OCI-LY7 (cell line): ENCODE measurements around the gene OR4F6. TPM values are rescaled to one million over a fixed set of nuclear protein-coding genes. Genes with fewer than 3 reads are reported as not detected.

Source experiments
- BruUV-seq: library from RNA; stranded (reverse); fragments of 400-500 nt; replicated peaks from 2 replicates; lab custom pipeline; 2021; lab: Mats Ljungman, UMichigan
- CTCF ChIA-PET: fragments of 300-600 bp; sonication (Branson Sonifier 250); formaldehyde crosslinking; loops from one replicate; lab custom pipeline; 2022; ENCODE audit warnings: antibody characterized with exemption; ENCODE audit not compliant: unreplicated experiment; lab: Charles Lee
- POLR2A ChIA-PET: fragments of 300-600 bp; sonication (Branson Sonifier 250); formaldehyde crosslinking; loops from one replicate; lab custom pipeline; 2022; ENCODE audit warnings: antibody characterized with exemption; lab: Charles Lee
- DNase-seq: peaks from one replicate; pipeline ENCODE4 v3.0.0-alpha.2; 2015; ENCODE audit warnings: low spot score
- H2AFZ ChIP-seq: fragments of 200-600 bp; sonication (generic), shearing (Covaris generic); 2 replicates; pipeline ENCODE4 v1.6.1; 2014; ENCODE audit warnings: mild to moderate bottlenecking, antibody characterized with exemption, low read length, moderate library complexity
- H3K27ac ChIP-seq: fragments of 200-600 bp; sonication (generic); 2 replicates; pipeline ENCODE4 v1.5.1; 2014; ENCODE audit warnings: mixed run types, low read depth, mild to moderate bottlenecking, moderate library complexity, low read length, inconsistent platforms; ENCODE audit not compliant: poor library complexity, severe bottlenecking
- H3K36me3 ChIP-seq: fragments of 200-600 bp; sonication (generic); 2 replicates; pipeline ENCODE4 v1.6.1; 2014; ENCODE audit warnings: mild to moderate bottlenecking, antibody characterized with exemption, low read length, moderate library complexity, mixed read lengths; ENCODE audit not compliant: insufficient read depth
- H3K4me1 ChIP-seq: fragments of 200-600 bp; sonication (generic); 2 replicates; pipeline ENCODE4 v1.5.1; 2014; ENCODE audit warnings: mild to moderate bottlenecking, low read length; ENCODE audit not compliant: insufficient read depth, poor library complexity, severe bottlenecking
- H3K4me2 ChIP-seq: fragments of 200-600 bp; sonication (generic); 2 replicates; pipeline ENCODE4 v1.6.1; 2014; ENCODE audit warnings: mild to moderate bottlenecking, low read length
- H3K4me3 ChIP-seq: fragments of 200-600 bp; sonication (generic); 2 replicates; pipeline ENCODE4 v1.5.1; 2014; ENCODE audit warnings: mild to moderate bottlenecking, low read depth, low read length; ENCODE audit not compliant: poor library complexity, severe bottlenecking
- H3K79me2 ChIP-seq: fragments of 200-600 bp; sonication (generic); 2 replicates; pipeline ENCODE4 v1.6.1; 2016; ENCODE audit warnings: low read depth, mild to moderate bottlenecking, low read length, moderate library complexity, mixed read lengths; ENCODE audit not compliant: insufficient read depth
- H3K9me2 ChIP-seq: fragments of 200-600 bp; sonication (generic); 2 replicates; pipeline ENCODE4 v1.6.1; 2016; ENCODE audit warnings: mild to moderate bottlenecking, low read length, mixed read lengths; ENCODE audit not compliant: insufficient read depth
- H3K9me3 ChIP-seq: fragments of 200-600 bp; sonication (generic); 2 replicates; pipeline ENCODE4 v1.6.1; 2014; ENCODE audit warnings: mild to moderate bottlenecking, mixed run types, low read length, mixed read lengths
- H4K20me1 ChIP-seq: fragments of 200-600 bp; sonication (generic); 2 replicates; pipeline ENCODE4 v1.6.1; 2014; ENCODE audit warnings: mild to moderate bottlenecking, antibody characterized with exemption, low read length, moderate library complexity, mixed read lengths; ENCODE audit not compliant: insufficient read depth
- CTCF ChIP-seq: fragments of 200-600 bp; sonication (generic); conservative IDR thresholded peaks from 2 replicates; pipeline ENCODE4 v1.5.1; 2014; ENCODE audit warnings: mild to moderate bottlenecking, antibody characterized with exemption, low read length, moderate library complexity, mixed read lengths
- EZH2phosphoT487 ChIP-seq: fragments of 200-600 bp; sonication (generic); IDR thresholded peaks from 2 replicates; pipeline ENCODE4 v1.6.1; 2018; ENCODE audit warnings: low read depth, borderline replicate concordance, mild to moderate bottlenecking, mixed run types, antibody characterized with exemption, low read length, moderate library complexity, mixed read lengths
- intact Hi-C: fragments of 100-400 bp; cut with micrococcal nuclease; formaldehyde crosslinking; loops from one replicate; pipeline ENCODE4 v1.10.0; 2022; ENCODE audit not compliant: unreplicated experiment
- total RNA-seq, 2 experiments: library from RNA; depleted of rRNA in 1 of 2; stranded (reverse); fragments of >200 nt in 1 of 2; shearing (Covaris generic) in 1 of 2; gene quantifications; 2 replicates each; pipeline ENCODE4 v1.2.3, GENCODE V29; 2014 to 2022

Gene OR4F6
- total RNA-seq, 2 experiments from 2014 or later, result not detected

GRCh38 chr15:101804941-101805340, 1.6 kb downstream of the OR4F6 start:
- Histone ChIP-seq H3K4me3 (no peak overlapping the region), H3K79me2 (no peaks in the 10 kb centered on the region), H3K36me3 (no peaks in the 10 kb centered on the region), H2AFZ (no peak overlapping the region), H4K20me1 (no peaks in the 10 kb centered on the region), H3K9me2 (no peaks in the 10 kb centered on the region), H3K4me2 (no peak overlapping the region), H3K4me1 (no peaks in the 10 kb centered on the region), H3K27ac (no peak overlapping the region), H3K9me3 (no peaks in the 10 kb centered on the region)
- no peak for TF ChIP-seq CTCF
- TF ChIP-seq EZH2phosphoT487, result no peak
- no peak for DNase-seq
- intact Hi-C loops, result no loop called here
- POLR2A ChIA-PET, result interaction anchor here (0.6 kb wide), 1 partner anchor 34 kb away, joined by 3 read pairs; no protein-coding TSS in a partner anchor
- no TSS peak for BruUV-seq
- CTCF ChIA-PET, result no interaction called here

DNA sequence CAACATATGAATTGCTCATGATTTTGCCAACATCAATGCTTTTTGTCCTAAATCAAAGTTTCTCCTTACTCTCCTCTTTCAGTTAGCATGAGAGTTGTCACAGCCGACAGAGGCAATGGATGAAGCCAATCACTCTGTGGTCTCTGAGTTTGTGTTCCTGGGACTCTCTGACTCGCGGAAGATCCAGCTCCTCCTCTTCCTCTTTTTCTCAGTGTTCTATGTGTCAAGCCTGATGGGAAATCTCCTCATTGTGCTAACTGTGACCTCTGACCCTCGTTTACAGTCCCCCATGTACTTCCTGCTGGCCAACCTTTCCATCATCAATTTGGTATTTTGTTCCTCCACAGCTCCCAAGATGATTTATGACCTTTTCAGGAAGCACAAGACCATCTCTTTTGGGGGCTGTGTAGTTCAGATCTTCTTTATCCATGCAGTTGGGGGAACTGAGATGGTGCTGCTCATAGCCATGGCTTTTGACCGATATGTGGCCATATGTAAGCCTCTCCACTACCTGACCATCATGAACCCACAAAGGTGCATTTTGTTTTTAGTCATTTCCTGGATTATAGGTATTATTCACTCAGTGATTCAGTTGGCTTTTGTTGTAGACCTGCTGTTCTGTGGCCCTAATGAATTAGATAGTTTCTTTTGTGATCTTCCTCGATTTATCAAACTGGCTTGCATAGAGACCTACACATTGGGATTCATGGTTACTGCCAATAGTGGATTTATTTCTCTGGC, 2.5 kb downstream of the OR4F6 start:
- no peaks in the 10 kb centered on the region for H3K9me2 ChIP-seq
- TF ChIP-seq CTCF (no peak), EZH2phosphoT487 (no peak)
- H4K20me1 ChIP-seq, result no peaks in the 10 kb centered on the region
- ChIA-PET POLR2A (no interaction called here), CTCF (no interaction called here)
- no peak overlapping the region for H3K4me3 ChIP-seq
- no peaks in the 10 kb centered on the region for H3K9me3 ChIP-seq
- no peaks in the 10 kb centered on the region for H3K4me1 ChIP-seq
- H3K4me2 ChIP-seq, result no peak overlapping the region
- H3K27ac ChIP-seq, result no peak overlapping the region
- no peak overlapping the region for H2AFZ ChIP-seq
- DNase-seq, result no peak
- intact Hi-C loops, result no loop called here
- H3K36me3 ChIP-seq, result no peaks in the 10 kb centered on the region
- no TSS peak for BruUV-seq
- no peaks in the 10 kb centered on the region for H3K79me2 ChIP-seq

DNA sequence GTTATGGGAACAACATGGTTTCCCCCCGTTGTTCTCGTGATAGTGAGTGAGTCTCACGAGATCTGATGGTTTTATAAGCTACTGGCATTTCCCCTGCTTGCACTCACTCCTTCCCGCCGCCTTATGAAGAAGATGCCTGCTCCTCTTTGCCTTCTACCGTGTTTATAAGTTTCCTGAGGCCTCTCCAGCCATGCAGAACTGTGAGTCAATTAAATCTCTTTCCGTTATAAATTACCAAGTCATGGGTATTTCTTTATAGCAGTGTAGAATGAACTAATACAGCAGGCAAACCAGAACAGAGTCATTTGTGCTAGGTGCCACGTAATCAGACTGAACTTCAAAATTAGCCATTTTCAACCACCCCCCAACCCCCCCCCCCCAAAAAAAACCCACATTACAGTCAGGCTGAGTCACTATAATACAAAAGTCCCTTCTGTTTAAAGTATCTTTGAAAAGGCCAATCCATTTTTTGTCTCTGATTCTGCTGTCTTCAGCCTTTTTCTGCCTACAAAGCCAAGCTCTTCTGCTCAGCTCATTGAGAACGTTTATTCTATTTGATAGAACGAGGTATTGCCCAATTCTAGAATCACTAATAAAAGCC, 4.1 kb downstream of the OR4F6 start:
- no peaks in the 10 kb centered on the region for H3K79me2 ChIP-seq
- no peaks in the 10 kb centered on the region for H4K20me1 ChIP-seq
- intact Hi-C loops, result no loop called here
- no TSS peak for BruUV-seq
- no peak overlapping the region for H3K27ac ChIP-seq
- DNase-seq, result no peak
- no peaks in the 10 kb centered on the region for H3K4me1 ChIP-seq
- no peak for TF ChIP-seq EZH2phosphoT487
- TF ChIP-seq CTCF, result no peak
- H3K9me2 ChIP-seq, result no peaks in the 10 kb centered on the region
- no peaks in the 10 kb centered on the region for H3K9me3 ChIP-seq
- POLR2A ChIA-PET, result interaction anchor here (0.7 to 1.2 kb wide), 3 partner anchors 10 to 69 kb away, joined by 3 to 5 read pairs (median 3); no protein-coding TSS in a partner anchor
- H3K36me3 ChIP-seq, result no peaks in the 10 kb centered on the region
- no peak overlapping the region for H3K4me2 ChIP-seq
- H3K4me3 ChIP-seq, result no peak overlapping the region
- H2AFZ ChIP-seq, result no peak overlapping the region
- CTCF ChIA-PET, result no interaction called here
